ENCODE measurements around the gene FMNL2. TPM values are rescaled to one million over a fixed set of nuclear protein-coding genes. Genes with fewer than 3 reads are reported as not detected.

The FMNL2 gene
- polyA plus RNA-seq, 3 donors = 0.28 to 3.2 (median 0.71) TPM

GRCh38 chr2:152400607-152401214, 65.7 kb downstream of the FMNL2 start:
- Histone ChIP-seq H4K20me1 (ENCODE audit: insufficient read depth, low read length) (no peaks in the 10 kb centered on the region), H3K9me3 (replicated peaks in 1 of 2; ENCODE audit: control insufficient read depth in 1 of 2, insufficient read depth in 1 of 2, low read length in 2 of 2) (no peaks in the 10 kb centered on the region), H3K4me3 (replicated peaks in 1 of 3; ENCODE audit: low read depth in 2 of 3, low read length in 3 of 3) (no peak overlapping the region), H3K9ac (ENCODE audit: insufficient read depth, low read length, poor library complexity, severe bottlenecking) (no peak overlapping the region), H3K36me3 (replicated peaks in 1 of 2; ENCODE audit: control insufficient read depth in 1 of 2, insufficient read depth in 2 of 2, low read length in 2 of 2) (no peaks in the 10 kb centered on the region), H3K27ac (ENCODE audit: low read depth in 1 of 2, low read length in 2 of 2) (no peak overlapping the region), H3K4me1 (ENCODE audit: control insufficient read depth in 1 of 2, insufficient read depth in 2 of 2, low read length in 2 of 2) (no peaks in the 10 kb centered on the region), H3K27me3 (ENCODE audit: control insufficient read depth in 2 of 2, insufficient read depth in 2 of 2, low read length in 2 of 2) (no peaks in the 10 kb centered on the region), H2AFZ (ENCODE audit: insufficient read depth, low read depth, low read length, poor library complexity, severe bottlenecking) (no peak overlapping the region), H3K79me2 (ENCODE audit: insufficient read depth, low read length) (no peaks in the 10 kb centered on the region), H3K4me2 (replicated peaks; ENCODE audit: extremely low read depth, low read length, poor library complexity, severe bottlenecking) (no peak overlapping the region)
- Mint-ChIP-seq H3K36me3 (no peaks in the 10 kb centered on the region), H3K27me3 (ENCODE audit: low read depth in 3 of 3) (peaks cover 0 to 2% (median 0%) of the 10 kb centered on the region in 3 donors), H3K9me3 (peaks cover 0 to 3% (median 0%) of the 10 kb centered on the region in 7 donors), H3K4me3 (no peak overlapping the region), H3K4me1 (peaks cover 3% of the 10 kb centered on the region), H3K27ac (no peak overlapping the region)
- no peak for DNase-seq
- intact Hi-C loops (cut with micrococcal nuclease) = no loop called here
- no CpG with 5 or more reads among the region's 2 CpGs for WGBS (ENCODE audit: insufficient coverage)
- TF ChIP-seq CTCF (IDR thresholded peaks at IDR 0.05) = no peak

DNA sequence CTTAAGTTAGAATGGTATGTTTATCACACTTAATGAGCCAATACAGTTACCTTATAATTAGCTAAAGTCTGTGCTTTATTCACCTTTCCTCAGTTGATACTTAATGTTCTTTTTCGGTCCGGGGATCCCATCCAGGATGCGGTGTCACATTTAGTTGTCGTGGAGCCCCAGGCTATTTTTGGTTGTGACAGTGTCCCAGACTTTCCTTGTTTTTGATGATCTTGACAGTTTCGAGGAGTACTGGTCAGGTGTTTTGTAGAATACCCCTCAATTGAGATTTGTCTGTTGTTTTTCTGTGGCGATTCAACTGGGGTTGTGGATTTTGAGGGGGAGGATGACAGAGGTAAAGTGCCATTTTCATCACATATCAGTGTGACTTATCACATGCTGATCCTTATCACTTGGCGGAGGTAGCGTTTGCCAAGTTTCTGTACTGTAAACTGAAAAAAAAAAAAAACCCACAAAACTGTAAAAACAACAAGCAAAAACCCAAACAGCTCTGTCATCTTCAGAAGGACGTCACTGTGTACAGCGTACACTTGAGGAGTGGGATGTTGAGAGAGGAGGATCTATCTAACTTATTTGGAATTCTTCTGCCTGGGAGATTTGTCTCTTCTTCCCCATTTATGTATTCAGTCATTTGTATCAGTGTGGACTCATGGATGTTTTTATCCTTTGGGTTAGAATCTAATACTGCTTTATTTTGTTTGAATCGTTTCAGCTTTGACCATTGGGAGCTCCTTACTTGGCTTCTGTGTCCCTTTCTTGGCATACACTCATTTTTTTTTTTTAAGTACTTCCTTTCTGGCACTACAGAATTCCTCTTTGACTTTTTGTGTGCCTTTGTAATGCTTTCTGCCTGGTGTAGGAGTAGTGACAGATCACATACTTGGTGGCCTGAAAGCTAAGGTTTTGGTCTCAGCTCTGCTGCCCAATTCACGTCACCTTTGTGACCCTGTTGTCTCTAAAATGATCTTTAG, 68.1 kb downstream of the FMNL2 start:
- Histone ChIP-seq H3K36me3 (replicated peaks in 1 of 2; ENCODE audit: control insufficient read depth in 1 of 2, insufficient read depth in 2 of 2, low read length in 2 of 2) (no peaks in the 10 kb centered on the region), H2AFZ (ENCODE audit: insufficient read depth, low read depth, low read length, poor library complexity, severe bottlenecking) (no peak overlapping the region), H4K20me1 (ENCODE audit: insufficient read depth, low read length) (no peaks in the 10 kb centered on the region), H3K4me2 (replicated peaks; ENCODE audit: extremely low read depth, low read length, poor library complexity, severe bottlenecking) (no peak overlapping the region), H3K9me3 (replicated peaks in 1 of 2; ENCODE audit: control insufficient read depth in 1 of 2, insufficient read depth in 1 of 2, low read length in 2 of 2) (no peaks in the 10 kb centered on the region), H3K4me3 (replicated peaks in 1 of 3; ENCODE audit: low read depth in 2 of 3, low read length in 3 of 3) (no peak overlapping the region), H3K4me1 (ENCODE audit: control insufficient read depth in 1 of 2, insufficient read depth in 2 of 2, low read length in 2 of 2) (peaks cover 0 to 4% of the 10 kb centered on the region in 2 donors), H3K27me3 (ENCODE audit: control insufficient read depth in 2 of 2, insufficient read depth in 2 of 2, low read length in 2 of 2) (no peaks in the 10 kb centered on the region), H3K9ac (ENCODE audit: insufficient read depth, low read length, poor library complexity, severe bottlenecking) (no peak overlapping the region), H3K27ac (ENCODE audit: low read depth in 1 of 2, low read length in 2 of 2) (no peak overlapping the region), H3K79me2 (ENCODE audit: insufficient read depth, low read length) (no peaks in the 10 kb centered on the region)
- TF ChIP-seq CTCF (IDR thresholded peaks at IDR 0.05) = no peak
- H3K36me3 Mint-ChIP-seq = no peaks in the 10 kb centered on the region
- H3K27me3 Mint-ChIP-seq (ENCODE audit: low read depth in 3 of 3) = no peaks in the 10 kb centered on the region
- intact Hi-C loops (cut with micrococcal nuclease) = no loop called here
- WGBS (ENCODE audit: insufficient coverage) = 100% methylated on average over 3 of the region's 12 CpGs
- H3K9me3 Mint-ChIP-seq = peaks cover 0 to 3% (median 0%) of the 10 kb centered on the region in 7 donors
- H3K4me1 Mint-ChIP-seq = peaks cover 13% of the 10 kb centered on the region
- no peak overlapping the region for H3K4me3 Mint-ChIP-seq
- no peak for DNase-seq
- H3K27ac Mint-ChIP-seq = no peak overlapping the region
